Activated CD8-positive, alpha-beta T cell treated with anti-CD3 and anti-CD28 coated beads for 36 hours (primary cell): ENCODE measurements around the gene SORCS3. TPM values are rescaled to one million over a fixed set of nuclear protein-coding genes. Genes with fewer than 3 reads are reported as not detected.

Experiments used
- ATAC-seq: fragments of 200-7000 bp; cut with Tn5 transposase; one replicate; pipeline ENCODE4 v1.10.0; 2021; ENCODE audit warnings: mild to moderate bottlenecking, moderate library complexity
- CTCF ChIA-PET: fragments of 350-600 bp; sonication (Branson Sonifier 250); formaldehyde crosslinking; loops from one replicate; lab custom pipeline; 2021; ENCODE audit warnings: antibody characterized with exemption; lab: Charles Lee
- POLR2A ChIA-PET: fragments of 350-600 bp; sonication (Branson Sonifier 250); formaldehyde crosslinking; loops from one replicate; lab custom pipeline; 2021; ENCODE audit warnings: antibody characterized with exemption; lab: Charles Lee
- DNase-seq: peaks from one replicate; pipeline ENCODE4 v3.0.0-alpha.2; 2020
- H3K27ac Mint-ChIP-seq: one replicate; pipeline ENCODE4 v1.8.0; 2021; ENCODE audit warnings: mild to moderate bottlenecking, mixed read lengths
- H3K27me3 Mint-ChIP-seq: one replicate; pipeline ENCODE4 v1.8.0; 2021; ENCODE audit warnings: mixed read lengths
- H3K36me3 Mint-ChIP-seq: one replicate; pipeline ENCODE4 v1.8.0; 2021; ENCODE audit warnings: low read depth, mixed read lengths
- H3K4me1 Mint-ChIP-seq: one replicate; pipeline ENCODE4 v1.8.0; 2021; ENCODE audit warnings: low read depth, mixed read lengths
- H3K4me3 Mint-ChIP-seq: one replicate; pipeline ENCODE4 v1.8.0; 2021; ENCODE audit warnings: mild to moderate bottlenecking, moderate library complexity, mixed read lengths
- H3K9me3 Mint-ChIP-seq: one replicate; pipeline ENCODE4 v1.8.0; 2021; ENCODE audit warnings: mixed read lengths
- CTCF ChIP-seq: fragments of 200-600 bp; IDR thresholded peaks from one replicate; pipeline ENCODE4 v1.8.0; 2022; ENCODE audit warnings: antibody characterized with exemption, mild to moderate bottlenecking
- intact Hi-C: fragments of 100-400 bp; cut with micrococcal nuclease; formaldehyde crosslinking; loops from one replicate; pipeline ENCODE4 v1.10.0; 2022
- total RNA-seq, 2 experiments: library from RNA; stranded (reverse); gene quantifications; one replicate each; pipeline ENCODE4 v1.2.3, GENCODE V29; 2021

The SORCS3 gene
- total RNA-seq, 2 experiments from 2014 or later, result not detected

GRCh38 chr10:105150259-105150880 lies 509.3 kb downstream of the SORCS3 start:
- H3K4me3 Mint-ChIP-seq, result no peak overlapping the region
- no peaks in the 10 kb centered on the region for H3K4me1 Mint-ChIP-seq
- no peak for DNase-seq
- no peak for TF ChIP-seq CTCF
- intact Hi-C loops, result no loop called here
- H3K27ac Mint-ChIP-seq, result no peak overlapping the region
- ChIA-PET POLR2A (no interaction called here), CTCF (no interaction called here)
- H3K27me3 Mint-ChIP-seq, result no peaks in the 10 kb centered on the region
- H3K9me3 Mint-ChIP-seq, result no peaks in the 10 kb centered on the region
- ATAC-seq, result no peak
- no peaks in the 10 kb centered on the region for H3K36me3 Mint-ChIP-seq

GRCh38 chr10:105154736-105155135 lies 513.6 kb downstream of the SORCS3 start:
- no peaks in the 10 kb centered on the region for H3K36me3 Mint-ChIP-seq
- ATAC-seq (no peak), DNase-seq (no peak)
- H3K4me1 Mint-ChIP-seq, result no peaks in the 10 kb centered on the region
- POLR2A ChIA-PET, result no interaction called here
- intact Hi-C loops, result no loop called here
- CTCF ChIA-PET, result no interaction called here
- H3K4me3 Mint-ChIP-seq, result no peak overlapping the region
- H3K27me3 Mint-ChIP-seq, result no peaks in the 10 kb centered on the region
- TF ChIP-seq CTCF, result no peak
- H3K27ac Mint-ChIP-seq, result no peak overlapping the region
- no peaks in the 10 kb centered on the region for H3K9me3 Mint-ChIP-seq

- ChIA-PET POLR2A (no interaction called here), CTCF (interaction anchor here (0.9 kb wide), 1 partner anchor 12 kb away, joined by 3 read pairs; no protein-coding TSS in a partner anchor)
- intact Hi-C loops, result no loop called here
- Mint-ChIP-seq H3K4me3 (no peak overlapping the region), H3K36me3 (no peaks in the 10 kb centered on the region), H3K4me1 (no peaks in the 10 kb centered on the region), H3K9me3 (no peaks in the 10 kb centered on the region), H3K27ac (no peak overlapping the region), H3K27me3 (no peaks in the 10 kb centered on the region)
- no peak for TF ChIP-seq CTCF
- DNase-seq (no peak), ATAC-seq (no peak)
Measured at GRCh38 chr10:105159268-105159667, 518.2 kb downstream of the SORCS3 start.

GRCh38 chr10:105161149-105161548 lies 520.1 kb downstream of the SORCS3 start:
- DNase-seq, result no peak
- intact Hi-C loops, result no loop called here
- no peaks in the 10 kb centered on the region for H3K36me3 Mint-ChIP-seq
- no peak for TF ChIP-seq CTCF
- no peak overlapping the region for H3K4me3 Mint-ChIP-seq
- CTCF ChIA-PET, result no interaction called here
- ATAC-seq, result no peak
- POLR2A ChIA-PET, result no interaction called here
- H3K27me3 Mint-ChIP-seq, result no peaks in the 10 kb centered on the region
- H3K4me1 Mint-ChIP-seq, result no peaks in the 10 kb centered on the region
- no peaks in the 10 kb centered on the region for H3K9me3 Mint-ChIP-seq
- H3K27ac Mint-ChIP-seq, result no peak overlapping the region

GRCh38 chr10:105161767-105162166 lies 520.7 kb downstream of the SORCS3 start:
- TF ChIP-seq CTCF, result no peak
- Mint-ChIP-seq H3K4me1 (no peaks in the 10 kb centered on the region), H3K27ac (no peak overlapping the region), H3K36me3 (no peaks in the 10 kb centered on the region), H3K27me3 (no peaks in the 10 kb centered on the region), H3K4me3 (no peak overlapping the region), H3K9me3 (no peaks in the 10 kb centered on the region)
- CTCF ChIA-PET, result no interaction called here
- no peak for DNase-seq
- POLR2A ChIA-PET, result no interaction called here
- no peak for ATAC-seq
- intact Hi-C loops, result no loop called here
